GM12874 (cell line): ENCODE results near the gene JAKMIP2.

Experiments
- TF ChIP-seq, protein P1 (sequence below): IDR thresholded peaks from 2 replicates; pipeline ENCODE4 v1.5.1; 2011; ENCODE audit warnings: low read depth, mild to moderate bottlenecking, control low read depth, low read length, moderate library complexity; ENCODE audit not compliant: insufficient read depth

Gene JAKMIP2

DNA sequence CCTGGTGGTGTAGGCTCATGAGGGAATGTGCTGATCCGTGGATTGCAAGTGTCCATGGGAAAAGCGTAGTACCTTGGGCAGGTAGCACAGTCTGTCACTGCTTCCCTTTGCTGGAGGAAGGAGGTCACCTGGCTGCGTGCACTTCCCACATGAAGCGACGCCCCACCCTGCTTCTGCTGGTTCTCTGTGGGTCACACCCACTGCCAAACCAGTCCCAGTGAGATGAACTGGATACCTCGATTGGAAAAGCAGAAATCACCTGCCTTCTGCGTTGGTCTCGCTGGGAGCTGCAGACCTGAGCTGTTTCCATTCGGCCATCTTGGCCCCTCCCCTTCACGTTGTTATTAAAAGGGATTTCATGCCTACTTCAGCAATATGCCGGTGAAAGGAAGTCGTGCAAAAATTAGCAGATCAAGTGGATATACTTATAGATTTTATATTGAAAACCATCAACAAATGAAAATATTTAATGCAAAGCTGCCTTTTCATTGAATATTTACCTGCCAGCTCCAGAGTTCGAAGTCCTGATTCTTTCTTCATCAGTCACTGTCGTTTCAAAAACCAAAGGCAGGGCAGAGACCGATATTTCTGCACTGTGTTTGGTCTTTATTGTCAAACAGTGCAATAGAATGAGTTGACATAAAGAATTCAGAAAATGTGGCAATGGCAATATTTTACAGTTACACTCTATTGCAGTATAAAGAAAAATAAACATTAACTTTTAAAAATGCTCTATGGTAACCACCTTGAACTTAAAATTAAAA lies 123.2 kb downstream of the JAKMIP2 start:
- TF ChIP-seq, protein P1, sequence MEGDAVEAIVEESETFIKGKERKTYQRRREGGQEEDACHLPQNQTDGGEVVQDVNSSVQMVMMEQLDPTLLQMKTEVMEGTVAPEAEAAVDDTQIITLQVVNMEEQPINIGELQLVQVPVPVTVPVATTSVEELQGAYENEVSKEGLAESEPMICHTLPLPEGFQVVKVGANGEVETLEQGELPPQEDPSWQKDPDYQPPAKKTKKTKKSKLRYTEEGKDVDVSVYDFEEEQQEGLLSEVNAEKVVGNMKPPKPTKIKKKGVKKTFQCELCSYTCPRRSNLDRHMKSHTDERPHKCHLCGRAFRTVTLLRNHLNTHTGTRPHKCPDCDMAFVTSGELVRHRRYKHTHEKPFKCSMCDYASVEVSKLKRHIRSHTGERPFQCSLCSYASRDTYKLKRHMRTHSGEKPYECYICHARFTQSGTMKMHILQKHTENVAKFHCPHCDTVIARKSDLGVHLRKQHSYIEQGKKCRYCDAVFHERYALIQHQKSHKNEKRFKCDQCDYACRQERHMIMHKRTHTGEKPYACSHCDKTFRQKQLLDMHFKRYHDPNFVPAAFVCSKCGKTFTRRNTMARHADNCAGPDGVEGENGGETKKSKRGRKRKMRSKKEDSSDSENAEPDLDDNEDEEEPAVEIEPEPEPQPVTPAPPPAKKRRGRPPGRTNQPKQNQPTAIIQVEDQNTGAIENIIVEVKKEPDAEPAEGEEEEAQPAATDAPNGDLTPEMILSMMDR = no peak

GRCh38 chr5:147658293-147658932 lies 124.1 kb downstream of the JAKMIP2 start:
- TF ChIP-seq, protein P1 = no peak

DNA sequence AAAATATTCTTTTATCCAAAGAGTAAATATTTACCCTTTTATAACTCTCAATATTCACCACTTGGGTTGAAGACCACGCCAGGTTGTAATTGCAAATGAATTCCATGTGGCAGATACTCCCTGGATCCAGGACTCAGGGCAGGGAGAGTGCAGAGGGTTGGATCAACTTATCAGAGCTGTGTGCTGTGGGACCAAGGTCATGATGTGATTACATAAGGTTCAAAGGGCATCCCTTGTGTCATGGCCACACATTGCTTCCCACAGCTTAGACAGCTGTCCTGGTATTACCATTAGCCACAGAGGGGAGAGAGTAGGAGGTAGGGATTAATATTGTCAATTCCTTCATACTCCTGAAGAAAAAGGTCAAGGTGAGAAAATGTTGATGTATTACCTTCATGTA lies 133.9 kb downstream of the JAKMIP2 start:
- TF ChIP-seq, protein P1 = no peak

- TF ChIP-seq, protein P1 = no peak
Observed at GRCh38 chr5:147645197-147645596, 137.3 kb downstream of the JAKMIP2 start.

DNA sequence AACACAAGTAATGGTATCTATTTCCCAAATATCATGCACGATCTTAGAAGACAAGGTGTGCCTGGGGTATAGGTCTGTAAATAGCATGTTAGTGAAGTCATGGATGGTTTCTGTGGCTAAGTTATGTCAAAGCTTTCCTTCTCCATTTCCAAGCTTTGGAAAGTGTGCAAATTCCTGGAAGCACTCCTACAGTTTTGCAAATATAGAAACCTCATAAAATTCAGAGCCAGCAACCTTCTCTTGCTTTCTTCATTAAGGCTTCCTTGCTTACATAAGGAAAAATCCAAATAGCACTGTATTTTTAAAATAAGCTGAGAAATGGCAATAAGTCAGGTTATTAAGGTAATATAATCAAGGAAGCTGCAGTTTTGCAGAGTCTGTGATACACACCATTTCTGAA lies 138.1 kb downstream of the JAKMIP2 start:
- TF ChIP-seq, protein P1 = no peak

GRCh38 chr5:147643142-147643541 lies 139.4 kb downstream of the JAKMIP2 start:
- TF ChIP-seq, protein P1 = no peak

DNA sequence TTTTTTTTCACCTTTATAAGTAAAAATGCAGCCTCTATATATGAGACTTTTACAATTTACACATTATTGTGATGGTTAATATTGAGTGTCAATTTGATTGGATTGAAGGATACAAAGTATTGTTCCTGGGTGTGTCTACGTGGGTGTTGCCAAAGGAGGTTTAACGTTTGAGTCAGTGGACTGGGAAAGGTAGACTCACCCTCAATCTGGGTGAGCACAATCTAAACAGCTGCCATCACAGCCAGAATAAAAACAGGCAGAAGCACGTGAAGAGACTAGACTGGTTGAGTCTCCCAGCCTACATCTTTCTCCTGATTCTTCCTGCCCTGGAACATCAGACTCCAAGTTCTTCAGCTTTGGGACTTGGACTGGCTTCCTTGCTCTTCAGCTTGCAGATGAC lies 139.9 kb downstream of the JAKMIP2 start:
- TF ChIP-seq, protein P1 = no peak
